Measurements from ENCODE around the gene SCAMP5.

SCAMP5 gene

DNA sequence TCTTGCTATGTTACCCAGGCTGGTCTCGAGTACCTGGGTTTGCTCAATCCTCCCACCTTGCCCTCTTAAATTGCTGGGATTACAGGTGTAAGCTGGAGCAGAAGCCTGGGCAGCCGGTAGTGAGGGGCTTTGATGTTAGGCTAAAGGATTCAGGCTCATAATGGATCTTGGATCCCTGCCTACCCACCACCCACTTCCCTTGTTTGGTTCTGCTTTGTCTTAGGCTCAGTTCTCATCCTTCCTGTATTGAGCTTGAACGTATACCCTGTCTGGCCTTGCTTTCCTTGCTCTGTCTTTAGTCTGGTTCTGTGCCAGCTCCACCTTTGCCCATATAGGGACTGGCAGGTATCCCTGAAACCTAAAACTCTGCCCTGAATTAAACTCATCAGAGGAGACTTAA lies 29.7 kb downstream of the SCAMP5 start:
- no peak overlapping the region for H3K4me3 ChIP-seq (replicated peaks; ENCODE audit: low read depth, low read length)
- TF ChIP-seq, protein P1, sequence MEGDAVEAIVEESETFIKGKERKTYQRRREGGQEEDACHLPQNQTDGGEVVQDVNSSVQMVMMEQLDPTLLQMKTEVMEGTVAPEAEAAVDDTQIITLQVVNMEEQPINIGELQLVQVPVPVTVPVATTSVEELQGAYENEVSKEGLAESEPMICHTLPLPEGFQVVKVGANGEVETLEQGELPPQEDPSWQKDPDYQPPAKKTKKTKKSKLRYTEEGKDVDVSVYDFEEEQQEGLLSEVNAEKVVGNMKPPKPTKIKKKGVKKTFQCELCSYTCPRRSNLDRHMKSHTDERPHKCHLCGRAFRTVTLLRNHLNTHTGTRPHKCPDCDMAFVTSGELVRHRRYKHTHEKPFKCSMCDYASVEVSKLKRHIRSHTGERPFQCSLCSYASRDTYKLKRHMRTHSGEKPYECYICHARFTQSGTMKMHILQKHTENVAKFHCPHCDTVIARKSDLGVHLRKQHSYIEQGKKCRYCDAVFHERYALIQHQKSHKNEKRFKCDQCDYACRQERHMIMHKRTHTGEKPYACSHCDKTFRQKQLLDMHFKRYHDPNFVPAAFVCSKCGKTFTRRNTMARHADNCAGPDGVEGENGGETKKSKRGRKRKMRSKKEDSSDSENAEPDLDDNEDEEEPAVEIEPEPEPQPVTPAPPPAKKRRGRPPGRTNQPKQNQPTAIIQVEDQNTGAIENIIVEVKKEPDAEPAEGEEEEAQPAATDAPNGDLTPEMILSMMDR (IDR thresholded peaks at IDR 0.05; ENCODE audit: low read length, missing control alignments) = no peak
- DNase-seq (ENCODE audit: low read depth) = no peak

DNA sequence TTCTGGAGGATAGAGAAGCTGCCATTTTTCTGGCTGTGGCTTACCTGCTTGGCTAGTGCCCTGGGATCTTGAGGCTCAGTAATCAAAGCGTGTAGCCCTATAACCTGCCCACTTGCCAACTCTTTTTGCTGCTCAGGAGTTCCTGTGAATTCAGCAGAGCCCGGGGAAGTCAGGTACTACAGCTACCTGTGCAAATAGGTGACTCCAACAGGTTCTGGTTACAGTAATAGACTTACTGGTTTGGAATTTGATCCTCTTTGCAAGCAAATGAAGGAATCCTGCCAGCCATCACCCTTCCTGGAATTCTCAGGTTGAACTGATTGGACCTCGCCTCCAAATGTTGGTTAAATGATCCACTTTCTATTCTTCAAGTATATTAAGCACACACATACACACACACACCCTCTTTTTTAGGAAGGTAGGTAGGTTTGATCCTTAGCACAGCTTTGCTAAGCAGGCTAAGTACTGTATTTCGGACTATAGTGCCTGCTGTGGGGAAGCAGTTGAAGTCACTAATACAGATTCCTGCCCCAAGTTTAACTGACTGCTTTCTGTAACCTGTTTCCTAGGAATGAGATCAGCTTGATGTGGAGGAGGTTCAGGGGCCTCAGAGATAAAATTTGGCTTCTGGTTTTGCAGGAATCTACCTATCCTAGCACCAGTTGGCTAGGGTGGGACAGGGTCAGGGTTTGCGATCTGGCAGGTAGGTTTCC lies 30.3 kb downstream of the SCAMP5 start:
- no peak overlapping the region for H3K4me3 ChIP-seq (replicated peaks; ENCODE audit: low read depth, low read length)
- TF ChIP-seq, protein P1 (IDR thresholded peaks at IDR 0.05; ENCODE audit: low read length, missing control alignments) = no peak
- DNase-seq (ENCODE audit: low read depth) = no peak

DNA sequence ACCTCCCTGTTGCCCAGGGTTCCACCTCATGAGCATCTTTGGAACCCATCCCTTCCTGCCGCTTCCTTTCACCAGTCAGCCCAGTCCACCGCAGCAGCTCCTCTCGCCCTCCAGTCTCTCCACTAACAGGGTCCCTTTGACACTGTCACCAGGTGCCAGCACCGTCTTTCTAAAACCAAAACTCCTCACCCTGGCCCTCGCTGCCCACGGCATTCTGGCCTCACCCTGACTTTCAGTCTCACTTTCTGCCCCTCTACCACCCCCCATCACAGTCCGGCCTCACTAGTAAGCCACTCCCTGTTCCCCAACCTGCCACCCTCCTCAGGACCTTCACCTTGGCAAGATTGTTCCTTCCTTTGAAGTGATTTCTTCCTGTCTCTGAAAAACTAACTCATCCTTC lies 32.2 kb downstream of the SCAMP5 start:
- TF ChIP-seq, protein P1 (IDR thresholded peaks at IDR 0.05; ENCODE audit: low read length, missing control alignments) = no peak
- no peak for DNase-seq (ENCODE audit: low read depth)
- H3K4me3 ChIP-seq (replicated peaks; ENCODE audit: low read depth, low read length) = no peak overlapping the region

DNA sequence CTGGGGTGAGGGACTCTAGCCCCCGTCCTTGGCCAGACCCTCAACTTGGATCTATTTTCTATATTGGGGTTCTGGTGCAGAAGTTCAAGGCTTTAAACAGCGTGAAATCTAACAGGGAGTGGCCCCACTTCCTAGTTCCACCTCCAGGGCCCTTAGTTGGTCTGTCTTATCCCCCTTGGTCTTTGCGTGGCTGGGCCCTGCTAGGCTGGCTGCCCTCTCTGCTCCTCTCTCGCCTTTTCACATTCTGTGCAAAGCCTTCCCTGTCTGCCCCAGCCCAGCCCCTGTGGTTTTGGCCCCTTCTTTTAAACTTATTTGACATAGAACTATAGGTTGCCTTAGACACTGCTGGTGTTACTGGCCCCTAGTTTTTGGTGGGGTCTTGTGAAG lies 33.6 kb downstream of the SCAMP5 start:
- no peak for DNase-seq (ENCODE audit: low read depth)
- H3K4me3 ChIP-seq (replicated peaks; ENCODE audit: low read depth, low read length) = no peak overlapping the region
- TF ChIP-seq, protein P1 (IDR thresholded peaks at IDR 0.05; ENCODE audit: low read length, missing control alignments) = no peak

DNA sequence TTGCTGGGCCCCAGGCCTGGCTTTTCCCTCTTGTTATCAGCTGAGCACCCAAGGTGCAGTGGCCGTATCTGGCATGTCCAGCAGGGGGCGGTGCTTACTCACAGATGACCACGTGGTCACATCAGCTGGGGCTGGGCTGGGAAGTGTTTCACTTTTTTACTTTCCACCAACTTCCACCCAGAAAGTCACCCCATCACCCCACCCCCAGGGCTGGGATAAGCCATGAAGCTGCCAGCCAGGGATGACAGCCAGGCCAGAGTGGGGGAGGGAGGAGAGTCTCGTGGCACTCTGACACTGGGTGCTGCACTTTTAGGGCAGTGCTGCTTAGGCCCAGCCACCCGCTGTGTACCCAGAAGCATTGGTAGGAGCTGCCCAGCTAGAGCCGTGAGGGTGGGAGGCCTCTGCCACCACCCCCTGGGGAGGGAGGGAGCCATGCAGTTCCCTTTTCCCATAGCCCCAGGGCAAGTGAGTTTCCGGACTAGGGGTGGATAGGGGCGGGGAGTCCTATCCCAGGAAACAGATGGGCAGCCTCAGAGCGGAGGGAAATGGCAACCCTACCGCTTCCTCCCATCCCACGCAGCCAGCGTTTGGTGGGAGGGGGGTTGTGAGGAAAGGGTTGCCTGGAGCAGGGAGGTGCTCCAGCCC lies 34.1 kb downstream of the SCAMP5 start:
- peak overlapping the region; percentile 21 for H3K4me3 ChIP-seq (replicated peaks; ENCODE audit: low read depth, low read length)
- TF ChIP-seq, protein P1 (IDR thresholded peaks at IDR 0.05; ENCODE audit: low read length, missing control alignments) = peak; percentile 86
- peak; percentile 91 for DNase-seq (ENCODE audit: low read depth)

DNA sequence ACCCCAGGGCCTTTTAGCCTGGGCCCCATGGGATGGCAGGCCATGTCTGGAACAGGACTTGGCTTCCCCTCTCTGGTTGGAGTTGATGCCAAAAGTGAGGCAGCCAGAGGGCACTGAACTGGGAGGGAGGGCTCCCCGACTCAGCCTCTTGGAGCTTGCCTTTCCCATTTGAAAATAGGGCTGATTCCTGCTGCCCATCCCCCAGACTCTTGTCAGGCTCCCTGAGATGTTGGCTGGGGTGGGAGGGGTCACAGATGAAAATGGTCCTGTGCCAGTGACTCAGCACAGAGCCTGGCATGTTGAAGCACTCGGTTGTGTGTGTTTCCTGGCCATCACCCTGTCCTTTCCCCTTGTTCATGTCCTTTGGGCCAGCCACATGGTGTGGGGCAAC lies 34.7 kb downstream of the SCAMP5 start:
- DNase-seq (ENCODE audit: low read depth) = peak; percentile 50
- TF ChIP-seq, protein P1 (IDR thresholded peaks at IDR 0.05; ENCODE audit: low read length, missing control alignments) = no peak
- no peak overlapping the region for H3K4me3 ChIP-seq (replicated peaks; ENCODE audit: low read depth, low read length)

DNA sequence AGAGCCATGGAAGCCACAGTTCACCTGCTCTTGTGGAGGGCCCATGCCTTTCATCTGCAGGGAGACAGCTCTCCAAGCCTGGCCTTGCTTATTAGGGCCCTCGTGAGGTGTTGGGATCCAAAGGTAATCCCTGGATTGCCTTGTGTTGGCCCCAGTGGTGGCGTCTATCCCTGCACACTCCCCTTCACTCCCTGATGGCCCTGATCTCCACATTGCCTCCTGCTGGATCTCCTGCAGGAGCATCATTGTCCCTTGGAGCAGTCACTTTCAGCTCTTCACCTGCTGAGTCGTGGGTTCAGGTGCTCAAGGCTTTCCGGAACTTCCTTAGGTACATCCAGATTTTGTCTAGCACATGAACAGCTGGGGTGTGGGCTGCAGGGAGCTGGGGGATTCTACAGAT lies 35.1 kb downstream of the SCAMP5 start:
- TF ChIP-seq, protein P1 (IDR thresholded peaks at IDR 0.05; ENCODE audit: low read length, missing control alignments) = no peak
- no peak for DNase-seq (ENCODE audit: low read depth)
- H3K4me3 ChIP-seq (replicated peaks; ENCODE audit: low read depth, low read length) = no peak overlapping the region

Data from fibroblast of pulmonary artery (primary cell).